Fibroblast of mammary gland (primary cell): ENCODE data around the gene UFSP1.
"Not testable (repeated sequence)": the region's sequence is repeated elsewhere in the genome, so short reads cannot be mapped to it uniquely, and the experiment has no call there.

Source experiments
- DNase-seq: peaks from one replicate; pipeline ENCODE4 v3.0.0-alpha.2; 2010; ENCODE audit warnings: low read depth
- H3K4me3 ChIP-seq: 2 replicates; pipeline ENCODE4 v1.5.1; 2011; ENCODE audit warnings: low read depth, mild to moderate bottlenecking, low read length, moderate library complexity; ENCODE audit not compliant: control insufficient read depth
- CTCF ChIP-seq: conservative IDR thresholded peaks from 2 replicates; pipeline ENCODE4 v1.5.1; 2011; ENCODE audit warnings: low read depth, low read length, inconsistent platforms; ENCODE audit not compliant: control insufficient read depth, insufficient read depth

Gene UFSP1

GRCh38 chr7:100855515-100855914 is 34.0 kb downstream of the UFSP1 start:
- no peak for DNase-seq
- H3K4me3 ChIP-seq, result no peak overlapping the region
- TF ChIP-seq CTCF, result no peak

- DNase-seq, H3K4me3 ChIP-seq: not testable (repeated sequence)
Observed at GRCh38 chr7:100854899-100855298, 34.6 kb downstream of the UFSP1 start.

GRCh38 chr7:100854146-100854895 is 35.2 kb downstream of the UFSP1 start:
- no peak overlapping the region for H3K4me3 ChIP-seq
- DNase-seq, result no peak
- TF ChIP-seq CTCF, result no peak

- peak; percentile 83 for DNase-seq
- TF ChIP-seq CTCF, result peak; percentile 76
- H3K4me3 ChIP-seq, result peak within 1 kb of the TSS; percentile 77
Observed at GRCh38 chr7:100852048-100852872, 37.3 kb downstream of the UFSP1 start, which contains the start of gene SLC12A9. TSS of gene SLC12A9 (plus strand) at chr7:100852713. CDS start at chr7:100854198, 1,485 bp downstream.

- no peak for TF ChIP-seq CTCF
- DNase-seq, result no peak
- no peak overlapping the region for H3K4me3 ChIP-seq
Observed at GRCh38 chr7:100847360-100847759, 42.2 kb downstream of the UFSP1 start.

GRCh38 chr7:100840470-100841100 is 48.9 kb downstream of the UFSP1 start:
- no peak overlapping the region for H3K4me3 ChIP-seq
- no peak for TF ChIP-seq CTCF
- DNase-seq, result no peak

GRCh38 chr7:100839361-100839760 is 50.2 kb downstream of the UFSP1 start:
- TF ChIP-seq CTCF, result no peak
- DNase-seq, result no peak
- H3K4me3 ChIP-seq, result no peak overlapping the region
